CD4-positive, alpha-beta T cell (primary cell): ENCODE results near the gene ETFA. TPM values are rescaled to one million over a fixed set of nuclear protein-coding genes. Genes with fewer than 3 reads are reported as not detected.

ENCODE experiments used
- ATAC-seq: fragments of 200-7000 bp; cut with Tn5 transposase; one replicate; pipeline ENCODE4 v1.10.0; 2022; ENCODE audit warnings: mild to moderate bottlenecking; ENCODE audit not compliant: poor library complexity
- CTCF ChIA-PET: fragments of 350-600 bp; sonication (Branson Sonifier 250); formaldehyde crosslinking; loops from one replicate; lab custom pipeline; 2021; ENCODE audit warnings: antibody characterized with exemption, inconsistent platforms; lab: Charles Lee
- POLR2A ChIA-PET: fragments of 350-600 bp; sonication (Branson Sonifier 250); formaldehyde crosslinking; loops from one replicate; lab custom pipeline; 2021; ENCODE audit warnings: antibody characterized with exemption, inconsistent platforms; lab: Charles Lee
- DNase-seq, 14 experiments: peaks; one replicate each; pipeline ENCODE4 v3.0.0-alpha.2; 2013 to 2020; ENCODE audit warnings: mixed read lengths in 2 of 14
- H3K27ac ChIP-seq, 2 donors: one replicate each; pipeline versions ENCODE4 v1.5.1 to v1.7.0; 2013; ENCODE audit warnings: low read length in 2 of 2, low read depth in 1 of 2, mild to moderate bottlenecking in 1 of 2
- H3K27me3 ChIP-seq, 2 experiments: 1 replicate in 1 of 2; 2 replicates in 1 of 2; pipeline versions ENCODE4 v1.6.1 to v1.7.0; 2013; ENCODE audit warnings: low read length in 2 of 2, control low read depth in 1 of 2, mild to moderate bottlenecking in 1 of 2, moderate library complexity in 1 of 2; ENCODE audit not compliant: insufficient read depth in 2 of 2, control insufficient read depth in 1 of 2
- H3K36me3 ChIP-seq: one replicate; pipeline ENCODE4 v1.6.1; 2013; ENCODE audit warnings: low read length, control low read depth; ENCODE audit not compliant: insufficient read depth
- H3K4me1 ChIP-seq: one replicate; pipeline ENCODE4 v1.6.1; 2013; ENCODE audit warnings: low read length, control low read depth; ENCODE audit not compliant: insufficient read depth
- H3K4me3 ChIP-seq: one replicate; pipeline ENCODE4 v1.5.1; 2013; ENCODE audit warnings: mild to moderate bottlenecking, low read length, moderate library complexity
- H3K9me3 ChIP-seq, 2 experiments: 1 replicate in 1 of 2; 2 replicates in 1 of 2; pipeline versions ENCODE4 v1.6.1 to v1.7.0; 2013; ENCODE audit warnings: low read length in 2 of 2, mild to moderate bottlenecking in 2 of 2, control low read depth in 1 of 2, moderate library complexity in 1 of 2; ENCODE audit not compliant: control insufficient read depth in 1 of 2, insufficient read depth in 1 of 2
- H3K27ac Mint-ChIP-seq: one replicate; pipeline ENCODE4 v1.8.0; 2020; ENCODE audit warnings: mixed read lengths
- H3K27me3 Mint-ChIP-seq: one replicate; pipeline ENCODE4 v1.8.0; 2021; ENCODE audit warnings: mixed read lengths
- H3K36me3 Mint-ChIP-seq: one replicate; pipeline ENCODE4 v1.8.0; 2021; ENCODE audit warnings: low read depth, mixed read lengths
- H3K4me1 Mint-ChIP-seq: one replicate; pipeline ENCODE4 v1.8.0; 2021; ENCODE audit warnings: low read depth, mixed read lengths
- H3K4me3 Mint-ChIP-seq: one replicate; pipeline ENCODE4 v1.8.0; 2020; ENCODE audit warnings: mild to moderate bottlenecking, mixed read lengths
- H3K9me3 Mint-ChIP-seq: one replicate; pipeline ENCODE4 v1.8.0; 2020; ENCODE audit warnings: mixed read lengths
- CTCF ChIP-seq: fragments of 200-600 bp; IDR thresholded peaks from one replicate; pipeline ENCODE4 v1.8.0; 2022; ENCODE audit warnings: antibody characterized with exemption, mild to moderate bottlenecking
- intact Hi-C, 2 experiments: fragments of 100-400 bp; cut with DNase I in 1 of 2; cut with micrococcal nuclease in 1 of 2; formaldehyde crosslinking; loops; one replicate each; pipeline versions ENCODE4 v1.15.1 to v1.9.0; 2023 to 2025; cut with DNase I, micrococcal nuclease
- total RNA-seq, 174 experiments: library from RNA in 2 of 174; stranded (reverse) in 2 of 174; gene quantifications; one replicate each; pipeline ENCODE4 v1.2.3 and lab custom pipeline; 2021 to 2026

ETFA gene
- total RNA-seq, 2 experiments from 2014 or later: 11.4 to 15.2 TPM

GRCh38 chr15:76209942-76210341 is 101.3 kb downstream of the ETFA start:
- CTCF ChIA-PET: no interaction called here
- intact Hi-C loops: no loop called here

GRCh38 chr15:76209523-76209922 is 101.7 kb downstream of the ETFA start:
- Mint-ChIP-seq H3K27ac (no peak overlapping the region), H3K9me3 (no peaks in the 10 kb centered on the region), H3K27me3 (no peaks in the 10 kb centered on the region), H3K4me3 (no peak overlapping the region), H3K4me1 (no peaks in the 10 kb centered on the region), H3K36me3 (peaks cover 39% of the 10 kb centered on the region)
- DNase-seq: no peak
- Histone ChIP-seq H3K36me3 (peaks cover 38% of the 10 kb centered on the region), H3K9me3 (no peaks in the 10 kb centered on the region), H3K4me3 (no peak overlapping the region), H3K4me1 (no peaks in the 10 kb centered on the region), H3K27ac (no peak overlapping the region), H3K27me3 (no peaks in the 10 kb centered on the region)
- no peak for ATAC-seq
- ChIA-PET POLR2A (no interaction called here), CTCF (no interaction called here)
- intact Hi-C loops: no loop called here
- TF ChIP-seq CTCF: no peak

More at GRCh38 chr15:76209942-76210341, 101.3 kb downstream of the ETFA start:
- Mint-ChIP-seq H3K4me3 (no peak overlapping the region), H3K36me3 (peaks cover 44% of the 10 kb centered on the region), H3K27ac (no peak overlapping the region), H3K27me3 (no peaks in the 10 kb centered on the region), H3K9me3 (no peaks in the 10 kb centered on the region), H3K4me1 (no peaks in the 10 kb centered on the region)
- no peaks in the 10 kb centered on the region for H3K9me3 ChIP-seq
- POLR2A ChIA-PET: no interaction called here
- ATAC-seq (no peak), DNase-seq (no peak)
- H3K4me1 ChIP-seq: no peaks in the 10 kb centered on the region
- no peaks in the 10 kb centered on the region for H3K27me3 ChIP-seq
- TF ChIP-seq CTCF: no peak
- H3K27ac ChIP-seq: no peak overlapping the region
- H3K4me3 ChIP-seq: no peak overlapping the region
- peaks cover 42% of the 10 kb centered on the region for H3K36me3 ChIP-seq

- ATAC-seq: no peak
Measured at GRCh38 chr15:76208786-76209424, 102.4 kb downstream of the ETFA start.

More at GRCh38 chr15:76208786-76209424, 102.4 kb downstream of the ETFA start:
- Mint-ChIP-seq H3K4me1 (no peaks in the 10 kb centered on the region), H3K27ac (no peak overlapping the region), H3K4me3 (no peak overlapping the region), H3K36me3 (peaks cover 36% of the 10 kb centered on the region), H3K9me3 (no peaks in the 10 kb centered on the region), H3K27me3 (no peaks in the 10 kb centered on the region)
- Histone ChIP-seq H3K36me3 (peaks cover 32% of the 10 kb centered on the region), H3K27ac (no peak overlapping the region), H3K9me3 (no peaks in the 10 kb centered on the region), H3K4me1 (no peaks in the 10 kb centered on the region), H3K4me3 (no peak overlapping the region), H3K27me3 (no peaks in the 10 kb centered on the region)
- no peak for DNase-seq
- ChIA-PET POLR2A (no interaction called here), CTCF (no interaction called here)
- no peak for TF ChIP-seq CTCF
- intact Hi-C loops: no loop called here
